Measurements from ENCODE around the gene FIBCD1.

The FIBCD1 gene, protein sequence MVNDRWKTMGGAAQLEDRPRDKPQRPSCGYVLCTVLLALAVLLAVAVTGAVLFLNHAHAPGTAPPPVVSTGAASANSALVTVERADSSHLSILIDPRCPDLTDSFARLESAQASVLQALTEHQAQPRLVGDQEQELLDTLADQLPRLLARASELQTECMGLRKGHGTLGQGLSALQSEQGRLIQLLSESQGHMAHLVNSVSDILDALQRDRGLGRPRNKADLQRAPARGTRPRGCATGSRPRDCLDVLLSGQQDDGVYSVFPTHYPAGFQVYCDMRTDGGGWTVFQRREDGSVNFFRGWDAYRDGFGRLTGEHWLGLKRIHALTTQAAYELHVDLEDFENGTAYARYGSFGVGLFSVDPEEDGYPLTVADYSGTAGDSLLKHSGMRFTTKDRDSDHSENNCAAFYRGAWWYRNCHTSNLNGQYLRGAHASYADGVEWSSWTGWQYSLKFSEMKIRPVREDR

DNA sequence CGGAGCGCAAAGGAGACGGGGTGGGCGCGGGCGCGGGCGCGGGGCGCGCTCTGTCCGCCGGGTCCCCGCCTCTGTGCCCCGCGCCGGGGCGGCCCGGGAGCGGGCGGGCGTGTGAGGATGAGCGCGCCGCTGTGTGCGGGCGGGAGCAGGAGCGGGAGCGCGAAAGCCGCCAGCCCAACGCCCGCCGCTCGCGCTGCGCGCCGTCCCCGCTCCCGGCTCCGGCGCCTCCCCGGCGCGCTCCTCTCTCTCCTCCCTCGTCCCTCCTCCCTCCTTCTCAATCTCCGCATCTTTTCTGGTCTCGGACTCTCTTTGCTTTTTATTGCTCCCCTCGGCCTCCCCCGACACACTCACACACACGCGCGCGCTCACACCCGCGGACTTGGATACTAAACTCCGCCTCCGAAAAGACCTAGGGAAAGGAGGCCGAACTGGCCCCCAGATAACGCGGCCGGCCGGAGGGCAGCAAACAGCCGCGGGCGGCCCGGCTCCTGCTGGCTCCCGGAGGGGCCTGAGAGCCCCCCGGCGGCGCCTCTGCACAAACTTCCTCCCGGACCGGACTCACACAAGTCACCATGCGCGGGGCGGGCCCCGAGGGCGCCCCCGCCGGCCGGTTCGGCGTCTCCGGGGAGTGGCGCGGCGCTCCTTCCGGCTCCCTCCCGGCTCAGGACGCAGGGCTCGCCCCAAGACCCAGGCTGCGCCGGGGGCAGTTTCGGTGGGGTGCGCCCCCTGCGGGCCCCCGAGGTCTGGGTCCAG, at the start of gene FIBCD1:
FIBCD1 (minus strand) TSS at position 596 of the 753 bp plus-strand sequence. CDS start 640 bp downstream, outside the sequence.
- DNase-seq: no peak

DNA sequence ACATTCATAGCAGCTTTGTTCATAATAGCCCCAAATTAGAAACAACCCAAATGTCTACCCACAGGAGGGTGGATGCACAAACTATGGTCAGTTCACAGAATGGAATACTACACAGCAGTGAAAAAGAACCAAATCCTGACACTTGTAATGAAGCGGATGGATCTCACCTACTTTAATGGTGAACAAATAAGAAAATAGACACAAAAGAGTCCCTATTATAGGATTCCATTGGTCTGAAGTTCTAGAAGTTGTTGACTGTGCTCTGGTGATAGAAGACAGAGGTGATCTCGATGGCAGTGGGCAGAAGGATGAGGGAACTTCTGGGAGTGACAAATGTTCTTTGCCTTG, 49.3 kb upstream of the FIBCD1 start:
- no peak for DNase-seq

DNA sequence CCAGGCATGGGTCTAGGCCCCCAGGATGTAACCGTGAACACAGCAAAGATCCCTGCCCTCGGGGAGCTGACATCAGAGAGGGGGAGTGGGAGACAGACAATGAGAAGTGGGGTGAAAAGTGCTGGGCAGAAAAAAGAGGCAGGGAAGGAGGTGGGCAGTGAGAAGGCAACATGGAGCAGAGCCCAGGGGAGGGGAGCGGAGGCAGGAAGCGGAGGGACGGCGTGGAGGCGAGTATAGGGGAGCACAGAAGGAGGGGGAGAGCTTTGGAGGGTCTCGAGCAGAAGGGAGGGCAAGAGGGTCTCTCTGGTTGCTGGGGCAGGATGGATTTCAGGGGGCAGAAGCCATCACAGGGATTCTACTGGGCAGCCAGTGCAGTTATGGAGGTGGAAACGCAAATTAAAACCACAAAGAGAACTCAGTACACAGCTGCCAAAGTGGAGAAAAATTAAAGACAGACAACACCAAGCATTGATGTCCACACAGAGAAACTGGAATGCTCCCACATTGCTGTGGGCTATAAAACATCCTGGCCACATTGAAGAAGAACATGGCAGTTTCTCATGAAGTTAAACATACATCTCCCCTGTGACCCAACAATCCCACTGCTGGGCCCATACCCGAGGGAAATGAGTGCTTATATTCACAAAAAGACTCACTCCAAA, 48.8 kb upstream of the FIBCD1 start:
- no peak for DNase-seq

DNA sequence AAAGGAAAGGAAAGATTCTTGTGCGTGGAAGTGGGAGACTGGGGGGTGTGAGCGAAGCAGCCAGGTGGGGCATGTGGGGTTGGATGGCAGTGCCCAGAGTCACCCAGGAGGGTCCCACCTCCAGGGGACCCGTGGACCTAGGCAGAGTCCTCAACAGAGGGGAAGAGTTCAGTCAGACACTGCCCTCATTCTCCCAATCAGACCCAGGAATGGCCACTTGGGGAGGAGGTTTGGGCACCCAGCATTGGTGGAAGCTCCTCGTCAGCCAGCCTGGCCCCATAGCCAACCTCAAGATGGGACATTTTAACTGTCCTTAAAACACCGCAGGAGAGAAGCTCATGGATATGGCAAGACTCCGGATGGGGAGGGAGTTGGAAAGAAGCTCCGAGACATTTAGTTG, 48.0 kb upstream of the FIBCD1 start:
- DNase-seq: no peak

DNA sequence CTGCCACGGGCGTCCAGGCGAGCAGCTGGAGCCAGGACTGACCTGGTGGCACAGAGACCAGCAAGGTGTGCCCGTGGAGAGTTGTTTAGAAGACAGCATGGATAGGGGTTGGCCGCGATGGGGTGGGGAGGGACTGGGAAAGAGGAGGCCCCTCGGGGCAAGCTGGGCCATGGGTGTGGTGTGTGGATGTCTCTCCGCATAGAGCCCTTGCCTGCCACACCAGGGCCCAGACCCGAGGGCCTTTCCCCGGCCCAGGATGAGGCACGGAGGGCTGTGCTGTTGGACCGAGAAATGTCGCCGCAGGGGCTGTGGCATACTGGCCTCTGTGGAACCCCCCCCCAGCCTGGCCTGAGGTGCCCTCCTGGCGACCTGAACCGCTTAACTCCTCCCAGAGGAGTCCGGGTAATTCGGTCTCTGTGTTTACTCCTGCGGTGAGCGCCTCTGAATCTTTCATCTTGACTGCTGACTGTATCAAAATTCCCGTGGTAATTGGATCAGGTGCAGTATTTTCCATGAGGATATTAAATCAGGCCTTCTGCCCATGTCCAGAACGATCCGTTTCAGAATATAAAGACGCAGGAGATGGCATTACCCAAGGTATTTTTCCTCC, 47.4 kb upstream of the FIBCD1 start:
- DNase-seq: no peak

DNA sequence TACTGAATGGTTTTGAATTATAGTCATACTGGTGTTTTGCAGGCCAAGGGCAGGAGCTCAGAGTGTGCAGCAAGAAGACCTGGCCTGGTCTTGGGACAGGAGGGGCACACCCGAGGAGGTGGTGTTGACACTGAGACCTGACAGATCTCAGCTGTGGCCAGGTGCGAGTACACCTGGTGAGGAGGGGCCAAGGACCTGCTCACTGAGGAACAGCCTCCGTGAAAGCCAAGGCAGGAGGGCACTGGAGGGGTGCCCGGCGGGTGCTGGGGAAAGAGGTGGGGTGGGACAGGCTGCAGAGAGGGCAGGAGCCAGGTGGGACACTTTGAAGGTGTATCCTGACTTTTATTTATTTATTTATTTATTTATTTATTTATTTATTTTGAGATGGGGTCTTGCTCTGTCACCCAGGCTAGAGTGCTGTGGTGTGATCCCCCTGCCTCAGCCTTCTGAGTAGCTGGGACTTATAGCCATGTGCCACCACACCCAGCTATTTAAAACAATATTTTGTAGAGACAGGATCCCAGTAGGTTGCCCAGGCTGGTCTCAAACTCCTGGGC, 46.6 kb upstream of the FIBCD1 start:
- no peak for DNase-seq

DNA sequence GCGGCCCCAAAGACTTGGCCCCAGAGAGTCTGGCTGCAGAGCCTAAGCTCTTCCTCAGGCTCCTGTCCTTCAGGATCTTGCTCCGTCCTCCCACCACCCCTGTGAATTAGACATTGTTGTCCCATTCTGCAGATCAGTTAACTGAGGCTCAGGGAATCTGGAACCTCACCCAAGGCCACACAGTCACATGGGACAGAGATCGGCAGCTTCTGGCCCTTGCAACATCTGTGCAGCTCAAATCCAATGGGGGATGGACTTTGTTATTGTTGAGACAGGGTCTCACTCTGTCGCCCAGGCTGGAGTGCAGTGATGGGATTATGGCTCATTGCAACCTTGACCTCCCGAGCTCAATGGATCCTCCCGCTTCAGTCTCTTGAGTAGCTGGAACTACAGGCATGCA, 46.0 kb upstream of the FIBCD1 start:
- no peak for DNase-seq

DNA sequence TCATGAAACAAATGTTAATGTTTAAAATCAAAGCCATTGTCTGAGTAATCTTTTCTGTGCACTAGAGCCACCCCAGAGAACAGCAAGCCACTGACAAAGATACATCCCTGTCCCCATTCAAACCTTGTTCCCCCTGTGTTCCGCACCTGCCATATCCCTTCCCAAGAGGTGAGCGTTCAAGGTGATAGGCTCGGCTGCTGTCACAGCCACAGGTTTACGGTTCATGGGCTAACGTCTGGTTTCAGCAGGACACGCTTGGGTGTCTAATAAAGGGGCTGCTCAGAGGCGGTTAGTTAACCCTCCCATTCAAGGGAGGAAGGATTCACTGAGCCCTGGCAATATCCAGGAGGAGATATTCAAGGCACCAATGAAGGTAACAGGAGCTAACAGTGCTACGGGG, 45.5 kb upstream of the FIBCD1 start:
- no peak for DNase-seq

DNA sequence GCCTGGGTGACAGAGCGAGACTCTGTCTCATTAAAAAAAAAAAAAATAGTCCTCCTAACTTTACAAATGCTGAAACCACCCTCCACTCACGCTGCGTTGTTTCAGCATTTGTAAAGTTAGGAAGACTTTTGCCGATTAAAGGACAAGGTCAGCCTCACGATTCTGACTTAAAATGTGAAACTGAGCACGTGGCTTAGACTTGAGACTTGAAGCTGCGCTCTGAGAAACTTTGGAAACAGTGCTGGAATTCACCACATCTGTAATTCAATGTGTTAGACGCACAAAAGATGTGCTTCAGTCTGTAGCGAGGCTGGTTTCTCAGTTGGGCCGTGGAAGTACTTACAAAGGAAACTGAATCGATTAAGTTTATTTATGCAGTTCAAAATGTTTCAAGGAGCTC, 44.9 kb upstream of the FIBCD1 start:
- no peak for DNase-seq

DNA sequence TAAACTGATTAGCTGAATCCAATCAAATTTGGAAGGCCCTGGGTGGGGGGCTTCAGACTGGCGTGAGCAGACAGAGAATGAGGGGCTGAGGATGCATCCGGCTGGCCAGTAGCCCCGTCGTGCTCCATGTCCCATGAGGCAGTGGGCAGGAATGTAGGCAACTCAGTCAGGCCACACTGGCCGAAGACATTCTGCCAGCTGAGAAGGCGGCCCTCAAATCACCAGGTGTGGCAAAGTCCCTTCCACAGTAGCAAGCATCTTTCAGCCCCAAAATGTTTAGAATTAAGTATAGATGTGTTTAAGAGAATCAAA, 44.3 kb upstream of the FIBCD1 start:
- DNase-seq: no peak

DNA sequence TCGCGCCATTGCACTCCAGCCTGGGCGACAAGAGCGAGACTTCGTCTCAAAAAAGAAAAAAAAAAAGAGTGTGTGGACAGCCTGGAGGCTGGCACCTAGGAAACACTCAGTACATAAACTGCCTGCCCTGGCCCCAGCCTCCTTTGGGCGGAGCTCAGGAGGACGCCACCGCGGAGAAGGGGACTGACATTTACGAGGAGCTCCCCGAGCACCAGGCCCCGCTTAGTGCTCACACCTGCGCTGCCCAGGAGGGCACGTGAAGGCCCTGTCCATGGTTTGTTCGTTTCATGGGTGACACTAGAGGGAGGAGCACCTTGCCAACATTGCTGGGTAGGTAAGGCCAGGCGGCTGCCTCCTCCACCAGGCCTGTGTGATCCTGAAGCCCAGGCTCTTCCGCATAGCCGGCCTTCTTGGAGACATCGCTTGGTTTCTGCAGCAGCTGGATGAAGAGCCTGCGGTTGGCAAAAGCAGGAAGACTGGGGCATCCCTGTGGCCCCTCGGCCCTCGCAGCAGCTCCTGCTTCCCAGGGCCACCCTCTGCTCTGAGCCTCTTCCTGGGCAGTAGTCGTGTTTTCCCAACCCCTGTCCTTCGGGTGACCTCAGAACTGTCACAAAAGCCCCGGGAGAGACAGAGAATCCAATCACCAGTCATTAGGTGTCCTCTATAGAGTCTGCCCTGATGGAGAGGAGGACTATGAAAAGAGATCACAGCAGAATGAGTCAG, 43.8 kb upstream of the FIBCD1 start:
- DNase-seq: no peak

DNA sequence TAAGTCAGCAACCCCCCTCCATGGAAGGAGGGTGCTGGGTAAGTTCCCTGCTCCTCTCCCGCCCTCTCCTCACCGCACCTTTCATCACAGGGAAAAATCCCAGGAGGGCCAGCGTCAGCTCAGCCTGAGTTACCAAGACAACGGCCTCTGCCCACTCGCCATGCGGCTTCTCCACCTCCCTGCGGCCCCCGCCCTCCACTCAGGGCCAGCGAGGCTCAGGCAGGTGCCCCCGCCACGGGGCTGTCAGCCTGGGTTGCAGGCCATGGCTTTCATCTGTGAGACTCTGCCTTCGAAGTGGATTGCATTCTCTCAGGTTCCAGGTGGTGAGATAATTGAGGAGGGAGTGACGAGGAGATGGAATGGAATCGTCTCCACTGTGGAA, 42.7 kb upstream of the FIBCD1 start:
- no peak for DNase-seq

DNA sequence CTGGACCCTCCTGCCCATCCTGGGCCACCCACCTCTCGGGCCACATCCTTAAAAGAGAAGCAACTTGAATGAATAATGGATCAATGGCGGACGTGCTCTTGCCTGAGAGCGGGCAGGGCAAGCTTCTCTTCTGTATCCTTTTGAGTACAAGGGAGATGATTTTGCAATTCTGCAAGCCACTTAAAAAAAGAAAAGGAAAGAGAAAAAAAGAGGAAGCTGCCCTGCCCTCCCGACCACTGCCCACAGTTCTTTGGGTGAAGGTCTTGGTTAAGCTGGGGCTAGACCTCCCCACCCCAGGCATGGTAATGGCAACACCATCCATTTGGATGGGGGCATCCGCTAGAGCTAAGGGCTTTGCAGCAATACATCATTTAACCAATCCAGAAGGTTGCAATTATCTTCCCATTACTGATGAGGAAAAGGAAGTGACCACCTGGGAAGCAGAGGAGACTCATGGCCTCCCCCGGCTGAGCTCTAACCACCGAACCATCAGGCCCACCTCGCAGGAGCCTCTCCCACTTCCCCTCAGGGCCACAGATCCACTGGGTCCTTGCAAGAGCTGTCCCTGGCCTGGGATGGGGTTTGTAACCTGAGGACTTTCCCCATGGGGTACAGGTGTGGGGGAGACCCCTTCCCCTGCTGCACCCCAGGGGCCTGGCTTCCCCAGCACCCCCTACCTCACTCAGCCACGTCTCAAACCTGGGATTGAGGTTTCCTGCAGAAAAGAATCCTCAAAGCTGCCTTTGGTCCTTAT, 42.1 kb upstream of the FIBCD1 start:
- DNase-seq: peak in 1 of 2 donors; percentile 50

DNA sequence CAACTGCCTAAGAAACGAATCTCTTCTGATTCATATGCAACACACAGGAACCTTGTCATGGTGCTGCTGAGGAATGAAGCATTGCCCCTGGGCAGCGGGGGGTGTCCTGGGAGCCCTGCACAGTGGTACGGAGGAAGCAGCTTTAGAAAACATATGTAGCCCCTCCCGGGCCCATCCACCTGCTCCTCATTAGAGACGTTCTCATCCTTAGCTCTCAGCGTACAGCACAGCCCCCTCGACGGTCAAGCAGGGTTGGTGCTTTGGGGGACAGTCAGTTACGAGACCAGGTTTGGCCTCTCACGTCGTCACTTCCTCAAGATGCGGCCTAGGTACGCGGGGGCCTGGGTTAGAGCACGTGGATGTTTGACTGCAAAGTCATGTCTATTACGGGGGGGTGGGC, 41.5 kb upstream of the FIBCD1 start:
- no peak for DNase-seq

DNA sequence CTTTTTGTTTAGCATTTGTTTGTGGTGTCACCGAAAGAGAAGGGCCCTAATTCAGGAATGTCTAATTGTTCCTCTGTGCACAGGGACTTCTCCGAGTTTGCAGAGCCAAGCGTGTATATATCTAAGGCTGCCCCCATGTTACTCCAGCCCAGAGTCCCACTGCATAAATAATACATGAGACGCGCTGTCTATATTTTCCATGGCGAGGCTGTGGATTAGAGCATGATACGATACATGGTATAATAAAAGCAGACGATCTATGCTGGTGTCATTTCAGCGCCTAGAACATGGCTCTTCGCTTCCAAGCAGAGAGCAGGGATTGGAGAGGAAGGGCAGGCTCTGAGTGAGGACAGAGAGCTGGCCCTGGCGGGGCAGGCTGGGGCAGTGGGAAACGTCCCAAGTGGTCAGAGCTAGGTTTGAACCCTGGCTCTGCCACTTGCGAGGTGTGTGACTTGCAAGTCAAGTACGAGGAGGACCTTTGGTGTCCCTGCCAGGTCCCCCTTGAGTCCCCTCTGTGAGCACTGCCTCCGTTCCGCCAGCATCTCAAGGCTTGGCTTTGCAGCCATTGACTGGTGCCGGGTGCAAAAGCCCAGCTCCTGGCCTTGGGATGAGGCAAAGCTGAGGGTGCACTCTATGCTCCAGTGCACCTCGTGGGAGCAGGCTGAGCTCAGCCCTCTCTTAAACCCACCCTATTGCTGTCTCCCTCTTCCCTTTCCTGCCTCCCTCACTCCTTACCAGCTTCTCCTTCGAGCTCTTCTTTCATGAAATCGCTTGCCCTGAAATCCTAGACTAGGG, 40.7 kb upstream of the FIBCD1 start:
- DNase-seq: no peak

DNA sequence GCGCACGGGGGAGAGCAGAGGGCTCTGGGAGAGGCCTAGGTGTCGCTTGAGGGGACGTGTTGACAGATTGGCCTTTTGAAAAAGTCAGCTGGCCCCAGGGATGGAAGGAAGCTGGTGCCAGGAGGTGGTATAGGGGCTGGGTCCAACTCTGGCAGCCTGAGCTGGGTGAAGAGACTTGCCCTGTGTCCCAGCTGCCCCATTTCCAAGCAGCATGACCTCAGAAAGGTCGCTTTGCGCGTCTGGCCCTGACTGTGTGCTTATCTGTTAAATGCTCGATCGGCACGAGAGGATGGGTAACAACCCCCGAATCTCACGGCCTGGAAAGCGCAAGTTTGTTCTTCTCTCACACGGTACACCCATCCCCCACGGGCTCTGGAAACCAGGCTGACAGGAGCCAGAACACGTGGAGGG, 38.8 kb upstream of the FIBCD1 start:
- no peak for DNase-seq

DNA sequence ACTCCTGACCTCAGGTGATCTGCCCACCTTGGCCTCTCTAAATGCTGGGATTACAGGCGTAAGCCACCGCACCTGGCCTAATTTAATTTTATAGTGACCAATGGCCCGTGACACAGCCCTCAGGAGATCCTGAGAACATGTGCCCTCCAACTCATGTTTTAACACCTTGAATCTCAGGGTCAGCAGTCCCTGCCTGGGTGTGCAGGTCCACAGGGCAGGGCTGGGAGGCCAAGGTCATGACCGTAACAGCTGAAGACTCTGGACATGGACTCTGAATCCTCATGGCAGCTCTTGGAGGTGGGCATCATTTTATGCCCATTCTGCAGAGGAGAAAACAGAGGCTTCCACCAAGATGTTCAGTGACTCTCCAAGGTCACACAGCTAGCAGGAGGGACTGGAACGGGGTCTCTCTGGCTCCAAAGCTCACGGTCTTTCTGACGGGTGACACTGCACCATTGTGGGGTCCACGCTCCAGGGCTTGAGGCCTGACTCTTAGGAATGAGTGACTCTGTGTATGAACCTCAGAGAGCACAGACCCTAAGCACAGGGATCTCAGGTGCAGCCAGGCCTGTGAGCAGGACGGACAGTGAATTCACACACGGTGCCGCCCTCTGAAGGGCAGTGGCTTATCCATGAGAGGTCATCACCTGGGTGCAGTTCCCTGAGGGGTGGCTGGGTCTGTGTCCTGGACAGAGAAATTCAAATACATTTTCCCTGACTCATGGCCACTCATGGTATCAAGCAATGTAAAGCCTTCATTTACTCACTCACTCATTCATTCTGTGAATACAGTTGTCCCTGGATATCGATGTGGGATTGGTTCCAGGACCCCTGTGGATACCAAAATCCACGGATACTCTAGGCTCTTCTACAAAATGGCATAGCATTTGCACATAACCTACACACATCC, 37.1 kb upstream of the FIBCD1 start:
- DNase-seq: no peak

DNA sequence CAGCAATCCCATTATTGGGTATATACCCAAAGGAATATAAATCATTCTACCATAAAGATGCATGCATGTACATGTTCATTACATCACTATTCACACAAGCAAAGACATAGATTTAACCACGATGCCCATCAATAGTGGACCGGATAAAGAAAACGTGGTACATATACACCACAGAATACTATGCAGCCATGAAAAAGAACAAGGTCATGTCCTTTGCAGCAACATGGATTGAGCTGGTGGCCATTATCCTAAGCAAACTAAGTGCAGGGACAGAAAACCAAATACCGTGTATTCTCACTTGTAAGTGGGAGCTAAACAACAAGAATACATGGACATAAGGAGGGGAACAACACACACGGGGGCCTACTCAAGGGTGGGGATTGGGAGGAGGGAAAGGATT, 36.1 kb upstream of the FIBCD1 start:
- DNase-seq: no peak

DNA sequence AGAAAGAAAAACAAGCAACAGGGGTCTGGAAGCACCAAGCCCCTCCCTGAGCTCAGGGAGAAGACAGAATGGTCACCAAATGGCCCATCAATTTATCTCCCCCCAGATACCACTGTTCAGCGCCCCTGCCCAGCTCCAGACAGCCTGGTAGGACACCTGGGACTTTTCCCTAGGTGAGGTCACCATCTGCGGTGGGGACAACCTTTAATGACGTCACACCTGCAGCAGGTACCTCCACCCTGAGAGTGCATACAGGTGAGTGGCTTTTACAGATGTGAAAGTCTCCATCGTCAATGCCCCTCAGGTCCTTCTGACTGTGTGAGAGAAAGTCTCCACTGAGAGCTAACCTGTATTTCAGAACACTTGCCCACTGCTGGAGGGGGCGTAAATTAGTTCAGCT, 35.6 kb upstream of the FIBCD1 start:
- DNase-seq: no peak

Data from bone marrow (tissue), 2 donors.